WTC11 (cell line): ENCODE measurements around the gene KCTD2.

Experiments
- IRF2 ChIP-seq: sonication (generic); formaldehyde crosslinking; IDR thresholded peaks from 2 replicates; pipeline ENCODE4 v1.8.0; 2022; ENCODE audit warnings: low read depth, missing genetic modification reagents, borderline replicate concordance
- MLX ChIP-seq: sonication (generic); formaldehyde crosslinking; IDR thresholded peaks from 2 replicates; pipeline ENCODE4 v1.8.1; 2023; ENCODE audit warnings: mild to moderate bottlenecking, missing genetic modification reagents, moderate library complexity
- ZNF512 ChIP-seq: sonication (generic); formaldehyde crosslinking; IDR thresholded peaks from 2 replicates; pipeline ENCODE4 v1.8.1; 2022; ENCODE audit warnings: missing genetic modification reagents, borderline replicate concordance
- TF ChIP-seq, protein P1 (sequence below): fragments of 200-600 bp; IDR thresholded peaks from 2 replicates; pipeline ENCODE4 v1.8.0; 2022; ENCODE audit warnings: antibody characterized with exemption
- TF ChIP-seq, protein P2 (sequence below): sonication (generic); formaldehyde crosslinking; IDR thresholded peaks from 2 replicates; pipeline ENCODE4 v1.8.1; 2023; ENCODE audit warnings: mild to moderate bottlenecking, missing genetic modification reagents, moderate library complexity

DNA sequence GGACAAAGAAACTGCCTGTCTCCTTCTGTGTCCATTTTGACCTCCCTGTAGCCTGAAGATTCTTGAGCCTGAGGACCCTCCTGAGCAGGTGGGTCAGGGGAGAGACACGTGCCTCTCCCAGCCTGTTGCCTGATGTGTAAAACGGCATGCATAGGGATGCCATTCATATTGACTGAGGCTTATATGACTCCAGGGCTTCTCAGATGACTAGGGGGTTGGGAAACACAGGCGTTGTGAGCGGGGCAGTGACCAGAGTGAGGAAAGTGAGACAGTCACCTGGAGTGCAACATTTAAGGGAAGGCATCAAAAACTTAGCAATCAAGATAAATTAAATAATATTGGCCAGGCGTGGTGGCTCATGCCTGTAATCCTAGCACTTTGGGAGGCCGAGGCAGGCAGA is 35.7 kb downstream of the KCTD2 start:
- no peak for TF ChIP-seq MLX (CRISPR knock-in tag)
- TF ChIP-seq, protein P1, sequence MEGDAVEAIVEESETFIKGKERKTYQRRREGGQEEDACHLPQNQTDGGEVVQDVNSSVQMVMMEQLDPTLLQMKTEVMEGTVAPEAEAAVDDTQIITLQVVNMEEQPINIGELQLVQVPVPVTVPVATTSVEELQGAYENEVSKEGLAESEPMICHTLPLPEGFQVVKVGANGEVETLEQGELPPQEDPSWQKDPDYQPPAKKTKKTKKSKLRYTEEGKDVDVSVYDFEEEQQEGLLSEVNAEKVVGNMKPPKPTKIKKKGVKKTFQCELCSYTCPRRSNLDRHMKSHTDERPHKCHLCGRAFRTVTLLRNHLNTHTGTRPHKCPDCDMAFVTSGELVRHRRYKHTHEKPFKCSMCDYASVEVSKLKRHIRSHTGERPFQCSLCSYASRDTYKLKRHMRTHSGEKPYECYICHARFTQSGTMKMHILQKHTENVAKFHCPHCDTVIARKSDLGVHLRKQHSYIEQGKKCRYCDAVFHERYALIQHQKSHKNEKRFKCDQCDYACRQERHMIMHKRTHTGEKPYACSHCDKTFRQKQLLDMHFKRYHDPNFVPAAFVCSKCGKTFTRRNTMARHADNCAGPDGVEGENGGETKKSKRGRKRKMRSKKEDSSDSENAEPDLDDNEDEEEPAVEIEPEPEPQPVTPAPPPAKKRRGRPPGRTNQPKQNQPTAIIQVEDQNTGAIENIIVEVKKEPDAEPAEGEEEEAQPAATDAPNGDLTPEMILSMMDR, result no peak
- TF ChIP-seq, protein P2, sequence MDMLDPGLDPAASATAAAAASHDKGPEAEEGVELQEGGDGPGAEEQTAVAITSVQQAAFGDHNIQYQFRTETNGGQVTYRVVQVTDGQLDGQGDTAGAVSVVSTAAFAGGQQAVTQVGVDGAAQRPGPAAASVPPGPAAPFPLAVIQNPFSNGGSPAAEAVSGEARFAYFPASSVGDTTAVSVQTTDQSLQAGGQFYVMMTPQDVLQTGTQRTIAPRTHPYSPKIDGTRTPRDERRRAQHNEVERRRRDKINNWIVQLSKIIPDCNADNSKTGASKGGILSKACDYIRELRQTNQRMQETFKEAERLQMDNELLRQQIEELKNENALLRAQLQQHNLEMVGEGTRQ (CRISPR knock-in tag), result no peak
- TF ChIP-seq ZNF512 (CRISPR knock-in tag), result no peak
- TF ChIP-seq IRF2, result no peak
